HL-60 (cell line): ENCODE results near the gene TBCD.

Source experiments
- DNase-seq, 2 experiments: peaks; one replicate each; pipeline ENCODE4 v3.0.0-alpha.2; 2010 to 2020; ENCODE audit warnings: low read depth in 1 of 2, low spot score in 1 of 2
- H3K27ac ChIP-seq: fragments of 250-450 bp; sonication (Bioruptor Pico); replicated peaks from 2 replicates; pipeline ENCODE4 v1.5.1; 2020; ENCODE audit warnings: mild to moderate bottlenecking, moderate library complexity
- H3K27me3 ChIP-seq: fragments of 250-450 bp; sonication (Bioruptor Pico); 2 replicates; pipeline ENCODE4 v1.5.1; 2021; ENCODE audit warnings: mild to moderate bottlenecking, moderate library complexity; ENCODE audit not compliant: insufficient read depth, poor library complexity, severe bottlenecking
- H3K4me3 ChIP-seq: replicated peaks from 2 replicates; pipeline ENCODE4 v1.5.1; 2011; ENCODE audit warnings: mild to moderate bottlenecking, control low read depth, low read length; ENCODE audit not compliant: insufficient read depth
- GABPA ChIP-seq: IDR thresholded peaks from 2 replicates; pipeline ENCODE4 v1.6.1; 2012; ENCODE audit warnings: low read depth
- POLR2AphosphoS5 ChIP-seq: IDR thresholded peaks from 2 replicates; pipeline ENCODE4 v1.6.1; 2012; ENCODE audit warnings: low read depth
- SPI1 ChIP-seq: IDR thresholded peaks from 2 replicates; pipeline ENCODE4 v1.6.1; 2012; ENCODE audit warnings: low read depth, mild to moderate bottlenecking, borderline replicate concordance
- TF ChIP-seq, protein P1 (sequence below): IDR thresholded peaks from 2 replicates; pipeline ENCODE4 v1.6.1; 2012; ENCODE audit warnings: low read depth; ENCODE audit not compliant: insufficient replicate concordance
- TF ChIP-seq, protein P2 (sequence below): IDR thresholded peaks from one replicate; pipeline ENCODE4 v1.5.1; 2011; ENCODE audit warnings: low read length, control low read depth, inconsistent platforms; ENCODE audit not compliant: insufficient read depth

TBCD gene

DNA sequence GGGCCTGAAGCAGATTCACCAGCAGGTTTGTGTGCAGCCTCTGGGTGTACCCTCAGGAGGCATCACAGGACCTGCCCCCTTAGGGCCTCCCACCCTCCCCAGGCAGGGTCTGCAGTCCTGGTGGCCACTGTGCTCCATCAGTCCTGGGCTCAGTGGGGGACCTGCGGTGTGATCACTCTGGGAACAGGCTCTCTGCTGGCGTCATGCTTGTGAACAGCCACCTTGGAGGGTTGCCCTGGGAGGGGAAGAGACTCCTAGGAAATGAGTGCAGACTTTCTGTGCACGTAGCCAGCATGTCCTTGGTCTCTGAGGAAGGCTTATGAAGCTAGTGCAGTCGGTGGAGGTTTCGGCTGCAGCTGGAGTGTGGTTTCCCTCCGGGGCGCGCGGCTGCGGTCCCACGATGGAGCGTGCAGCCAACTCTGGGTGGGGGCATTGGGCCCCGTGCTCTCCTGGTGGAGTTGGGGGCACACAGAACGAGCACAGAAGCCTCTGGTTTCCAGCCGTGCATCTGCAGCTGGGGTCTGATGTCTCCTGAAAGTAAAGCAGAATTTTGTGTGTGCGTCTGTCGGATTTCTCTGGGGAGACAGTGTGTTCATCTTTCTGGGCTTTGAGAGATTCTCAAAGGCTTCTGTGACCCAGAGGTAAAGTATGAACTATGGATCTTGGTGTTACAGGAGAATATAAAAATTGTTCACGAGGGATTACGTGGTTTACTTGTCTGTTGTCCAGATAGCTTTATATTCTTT is 156.1 kb downstream of the TBCD start:
- TF ChIP-seq, protein P1, sequence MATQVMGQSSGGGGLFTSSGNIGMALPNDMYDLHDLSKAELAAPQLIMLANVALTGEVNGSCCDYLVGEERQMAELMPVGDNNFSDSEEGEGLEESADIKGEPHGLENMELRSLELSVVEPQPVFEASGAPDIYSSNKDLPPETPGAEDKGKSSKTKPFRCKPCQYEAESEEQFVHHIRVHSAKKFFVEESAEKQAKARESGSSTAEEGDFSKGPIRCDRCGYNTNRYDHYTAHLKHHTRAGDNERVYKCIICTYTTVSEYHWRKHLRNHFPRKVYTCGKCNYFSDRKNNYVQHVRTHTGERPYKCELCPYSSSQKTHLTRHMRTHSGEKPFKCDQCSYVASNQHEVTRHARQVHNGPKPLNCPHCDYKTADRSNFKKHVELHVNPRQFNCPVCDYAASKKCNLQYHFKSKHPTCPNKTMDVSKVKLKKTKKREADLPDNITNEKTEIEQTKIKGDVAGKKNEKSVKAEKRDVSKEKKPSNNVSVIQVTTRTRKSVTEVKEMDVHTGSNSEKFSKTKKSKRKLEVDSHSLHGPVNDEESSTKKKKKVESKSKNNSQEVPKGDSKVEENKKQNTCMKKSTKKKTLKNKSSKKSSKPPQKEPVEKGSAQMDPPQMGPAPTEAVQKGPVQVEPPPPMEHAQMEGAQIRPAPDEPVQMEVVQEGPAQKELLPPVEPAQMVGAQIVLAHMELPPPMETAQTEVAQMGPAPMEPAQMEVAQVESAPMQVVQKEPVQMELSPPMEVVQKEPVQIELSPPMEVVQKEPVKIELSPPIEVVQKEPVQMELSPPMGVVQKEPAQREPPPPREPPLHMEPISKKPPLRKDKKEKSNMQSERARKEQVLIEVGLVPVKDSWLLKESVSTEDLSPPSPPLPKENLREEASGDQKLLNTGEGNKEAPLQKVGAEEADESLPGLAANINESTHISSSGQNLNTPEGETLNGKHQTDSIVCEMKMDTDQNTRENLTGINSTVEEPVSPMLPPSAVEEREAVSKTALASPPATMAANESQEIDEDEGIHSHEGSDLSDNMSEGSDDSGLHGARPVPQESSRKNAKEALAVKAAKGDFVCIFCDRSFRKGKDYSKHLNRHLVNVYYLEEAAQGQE = no peak
- TF ChIP-seq SPI1 (no peak), POLR2AphosphoS5 (no peak), GABPA (no peak)
- TF ChIP-seq, protein P2, sequence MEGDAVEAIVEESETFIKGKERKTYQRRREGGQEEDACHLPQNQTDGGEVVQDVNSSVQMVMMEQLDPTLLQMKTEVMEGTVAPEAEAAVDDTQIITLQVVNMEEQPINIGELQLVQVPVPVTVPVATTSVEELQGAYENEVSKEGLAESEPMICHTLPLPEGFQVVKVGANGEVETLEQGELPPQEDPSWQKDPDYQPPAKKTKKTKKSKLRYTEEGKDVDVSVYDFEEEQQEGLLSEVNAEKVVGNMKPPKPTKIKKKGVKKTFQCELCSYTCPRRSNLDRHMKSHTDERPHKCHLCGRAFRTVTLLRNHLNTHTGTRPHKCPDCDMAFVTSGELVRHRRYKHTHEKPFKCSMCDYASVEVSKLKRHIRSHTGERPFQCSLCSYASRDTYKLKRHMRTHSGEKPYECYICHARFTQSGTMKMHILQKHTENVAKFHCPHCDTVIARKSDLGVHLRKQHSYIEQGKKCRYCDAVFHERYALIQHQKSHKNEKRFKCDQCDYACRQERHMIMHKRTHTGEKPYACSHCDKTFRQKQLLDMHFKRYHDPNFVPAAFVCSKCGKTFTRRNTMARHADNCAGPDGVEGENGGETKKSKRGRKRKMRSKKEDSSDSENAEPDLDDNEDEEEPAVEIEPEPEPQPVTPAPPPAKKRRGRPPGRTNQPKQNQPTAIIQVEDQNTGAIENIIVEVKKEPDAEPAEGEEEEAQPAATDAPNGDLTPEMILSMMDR = no peak
- no peak for DNase-seq
- Histone ChIP-seq H3K27ac (no peak overlapping the region), H3K4me3 (no peak overlapping the region), H3K27me3 (no peaks in the 10 kb centered on the region)

DNA sequence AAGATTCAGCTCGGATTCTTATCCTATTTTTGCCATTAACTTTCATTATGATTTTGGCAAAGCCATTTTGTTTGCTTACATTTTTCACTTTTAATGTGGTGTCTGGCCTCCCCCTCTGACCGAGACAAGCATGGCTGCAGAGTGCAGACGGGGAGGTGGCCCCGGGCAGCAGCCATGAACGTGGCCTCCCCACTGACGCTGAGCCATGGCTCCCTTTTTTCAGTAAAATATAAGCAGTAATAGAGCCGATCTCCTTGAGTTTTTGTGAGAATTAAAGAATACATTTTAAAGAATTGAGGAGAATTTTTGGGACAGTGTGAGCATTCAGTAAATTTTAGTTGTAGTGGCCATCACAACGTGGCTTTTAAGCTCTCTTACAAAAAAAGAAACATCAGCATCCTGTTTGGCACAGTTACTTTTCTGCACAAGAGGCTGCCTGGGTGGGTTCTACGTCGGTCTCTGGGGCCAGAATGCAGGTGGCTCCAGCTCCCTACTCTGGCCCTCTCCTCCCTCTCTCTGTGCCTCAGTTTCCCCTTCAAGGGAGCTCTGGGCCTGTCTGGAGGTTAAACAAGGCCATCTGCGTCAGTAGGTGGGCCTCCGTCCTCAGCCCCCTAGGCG is 156.8 kb downstream of the TBCD start:
- Histone ChIP-seq H3K27me3 (no peaks in the 10 kb centered on the region), H3K27ac (no peak overlapping the region), H3K4me3 (no peak overlapping the region)
- DNase-seq = no peak
- TF ChIP-seq SPI1 = no peak
- TF ChIP-seq GABPA = no peak
- no peak for TF ChIP-seq POLR2AphosphoS5
- TF ChIP-seq, protein P2 = no peak
- TF ChIP-seq, protein P1 = no peak

DNA sequence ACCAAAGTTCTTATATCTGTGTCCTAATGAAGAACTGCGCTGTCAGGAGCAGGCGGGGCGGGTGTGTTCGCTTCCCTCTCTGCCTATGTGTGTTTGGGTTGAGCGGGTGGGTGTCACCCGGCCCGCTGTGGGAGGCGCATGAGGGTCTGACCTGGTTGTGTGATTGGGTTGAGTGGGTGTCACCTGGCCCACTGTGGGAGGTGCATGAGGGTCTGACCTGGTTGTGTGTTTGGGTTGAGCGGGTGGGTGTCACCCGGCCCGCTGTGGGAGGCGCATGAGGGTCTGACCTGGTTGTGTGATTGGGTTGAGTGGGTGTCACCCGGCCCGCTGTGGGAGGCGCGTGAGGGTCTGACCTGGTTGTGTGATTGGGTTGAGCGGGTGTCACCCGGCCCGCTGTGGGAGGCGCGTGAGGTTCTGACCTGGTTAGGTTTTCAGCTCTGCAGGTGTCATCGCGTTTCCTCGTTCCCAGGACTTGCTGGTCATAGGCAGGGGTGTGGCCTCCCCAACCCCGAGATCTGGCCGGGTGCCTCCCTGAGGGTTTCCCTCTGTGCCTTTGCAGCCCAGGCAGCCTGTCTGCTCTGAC is 157.5 kb downstream of the TBCD start:
- Histone ChIP-seq H3K27ac (no peak overlapping the region), H3K27me3 (no peaks in the 10 kb centered on the region), H3K4me3 (no peak overlapping the region)
- DNase-seq = no peak
- no peak for TF ChIP-seq POLR2AphosphoS5
- TF ChIP-seq, protein P1 = no peak
- TF ChIP-seq, protein P2 = no peak
- no peak for TF ChIP-seq SPI1
- TF ChIP-seq GABPA = no peak
